HG03342 (cell line): Measurements from ENCODE around the gene RASAL1.

ENCODE experiments used
- ATAC-seq: cut with Tn5 transposase; IDR thresholded peaks from one replicate; pipeline ENCODE4 v1.9.1; 2021; ENCODE audit warnings: mild to moderate bottlenecking, moderate library complexity; ENCODE audit not compliant: unreplicated experiment

Gene RASAL1

GRCh38 chr12:113061061-113061694 is 74.4 kb downstream of the RASAL1 start:
- ATAC-seq, result no peak

GRCh38 chr12:113060336-113060960 is 75.1 kb downstream of the RASAL1 start:
- no peak for ATAC-seq

DNA sequence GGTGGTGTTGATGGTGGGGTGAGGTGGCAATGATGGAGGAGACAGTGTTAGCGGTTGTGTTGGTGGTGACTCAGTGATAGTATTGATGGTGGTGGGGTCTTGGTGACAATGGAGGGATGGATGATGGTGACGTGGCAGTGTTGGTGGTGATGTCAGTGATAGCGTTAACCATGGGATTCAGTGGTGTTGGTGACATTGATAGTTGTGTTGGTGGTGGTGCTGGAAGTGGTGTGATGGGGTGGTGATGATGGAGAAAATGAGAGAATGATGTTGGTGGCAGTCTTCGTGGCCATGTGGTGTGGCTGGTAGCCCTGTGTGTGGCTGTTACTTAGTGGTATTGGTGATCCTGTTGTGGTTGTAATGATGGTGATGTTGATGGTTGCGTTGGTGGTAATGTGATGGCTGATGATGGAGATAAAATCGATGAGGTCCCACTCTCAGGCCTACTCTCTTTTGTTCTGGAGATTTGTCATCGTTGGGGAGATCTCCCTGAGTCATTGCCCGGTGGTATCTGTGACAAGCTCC is 76.4 kb downstream of the RASAL1 start:
- no peak for ATAC-seq

DNA sequence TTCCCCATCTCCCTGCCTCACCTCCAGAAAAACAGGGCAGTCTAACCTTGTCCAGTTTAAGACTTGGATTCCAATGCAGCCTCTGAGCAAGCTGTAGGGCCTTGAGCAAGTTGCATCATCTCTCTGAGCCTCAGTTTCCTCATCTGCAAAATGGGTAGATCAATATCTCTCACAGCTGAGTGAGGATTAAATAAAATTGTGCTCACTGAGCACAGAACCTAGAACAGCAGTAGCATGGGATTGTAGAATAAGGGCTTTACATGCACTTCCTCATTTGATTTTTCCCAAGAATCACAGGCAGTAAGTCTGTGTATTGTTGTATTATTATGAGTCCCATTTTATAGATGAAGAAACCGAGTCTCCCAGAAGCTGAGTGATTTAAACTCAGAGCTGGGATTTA is 77.0 kb downstream of the RASAL1 start:
- ATAC-seq, result no peak

DNA sequence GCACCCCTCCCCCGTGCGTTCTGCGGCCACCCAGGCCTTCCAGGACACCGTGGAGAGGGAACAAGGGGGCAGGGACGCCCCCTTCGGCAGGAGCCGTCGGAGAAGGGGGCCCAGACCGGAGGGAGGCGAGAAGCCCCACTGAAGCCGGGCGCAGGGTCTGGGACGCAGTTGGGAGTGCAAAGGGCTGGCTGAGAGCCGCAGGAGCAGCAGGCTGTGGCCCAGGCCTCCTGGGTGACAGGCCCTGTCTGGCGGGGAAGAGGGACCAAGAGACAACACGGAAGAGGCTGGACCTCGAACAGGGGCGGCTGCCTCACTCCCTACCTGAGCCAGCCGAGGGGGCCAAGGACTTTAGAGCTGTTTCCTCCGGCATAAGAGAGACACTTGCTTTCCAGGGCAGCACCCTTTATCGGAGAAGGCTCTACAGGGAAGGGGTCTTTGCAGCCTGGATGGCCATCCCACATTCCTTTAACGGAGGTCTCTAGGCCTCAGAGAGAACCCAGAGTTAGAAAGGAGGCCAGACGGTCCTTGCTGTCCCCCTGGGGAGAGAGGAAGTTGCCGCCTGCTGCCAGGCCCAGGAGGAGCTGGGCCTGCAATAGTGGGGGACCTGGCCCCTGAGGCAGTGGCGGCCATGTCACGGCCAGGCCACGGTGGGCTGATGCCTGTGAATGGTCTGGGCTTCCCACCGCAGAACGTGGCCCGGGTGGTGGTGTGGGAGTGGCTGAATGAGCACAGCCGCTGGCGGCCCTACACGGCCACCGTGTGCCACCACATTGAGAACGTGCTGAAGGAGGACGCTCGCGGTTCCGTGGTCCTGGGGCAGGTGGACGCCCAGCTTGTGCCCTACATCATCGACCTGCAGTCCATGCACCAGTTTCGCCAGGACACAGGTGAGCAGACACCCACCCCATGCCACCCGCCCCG is 77.7 kb downstream of the RASAL1 start:
- no peak for ATAC-seq

DNA sequence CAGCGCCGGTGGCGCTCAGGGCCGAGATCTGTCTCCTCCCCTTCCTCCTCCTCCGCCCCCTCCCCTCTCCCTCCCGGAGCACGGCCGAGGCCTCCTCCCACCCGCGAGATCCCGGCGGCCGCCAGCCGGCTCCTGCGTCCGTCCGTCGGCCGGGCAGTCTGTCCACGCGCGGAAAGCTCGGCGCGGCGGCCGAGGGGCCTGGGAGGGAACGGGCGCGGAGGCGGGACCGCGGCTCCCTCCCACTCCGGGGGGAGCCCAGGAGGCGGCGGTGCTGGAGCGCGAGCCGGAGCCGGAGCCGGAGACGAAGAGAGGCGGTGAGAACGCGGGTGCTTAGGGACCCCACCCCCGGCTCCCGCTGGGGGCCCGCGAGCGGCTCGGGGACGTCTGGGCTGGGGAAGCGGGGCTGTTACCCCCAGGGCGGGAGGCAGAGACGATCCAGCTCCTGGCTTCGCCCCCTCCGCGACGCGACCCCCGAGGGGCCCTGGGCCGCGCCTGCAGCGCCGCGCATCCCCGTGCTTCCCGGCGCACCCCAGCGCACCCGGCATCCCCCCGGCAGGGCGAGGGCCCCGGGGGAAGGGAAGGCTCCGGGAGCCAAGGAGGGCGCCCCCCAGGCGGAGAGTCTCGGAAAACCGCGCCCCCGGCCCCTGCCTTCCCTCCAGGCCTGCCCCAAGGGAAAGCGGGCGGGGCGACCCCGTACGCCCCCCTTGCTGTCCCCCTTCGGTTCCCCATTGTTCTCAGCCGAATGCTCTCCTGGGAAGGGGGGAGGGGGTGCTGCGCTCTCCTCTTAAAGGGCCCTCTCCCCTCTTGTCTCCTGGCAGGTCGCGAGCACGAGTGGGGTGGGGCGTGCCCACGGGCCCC is 78.7 kb downstream of the RASAL1 start, which contains the start of gene DTX1:
TSS of gene DTX1 (plus strand) at position 100 of the 858 bp plus-strand sequence. CDS start 1,463 bp downstream, outside the sequence.
- ATAC-seq, result no peak

GRCh38 chr12:113056381-113056630 is 79.3 kb downstream of the RASAL1 start:
- no peak for ATAC-seq

- ATAC-seq, result no peak
Observed at GRCh38 chr12:113055594-113056380, 79.8 kb downstream of the RASAL1 start.

- no peak for ATAC-seq
Observed at GRCh38 chr12:113054948-113055486, 80.5 kb downstream of the RASAL1 start.

DNA sequence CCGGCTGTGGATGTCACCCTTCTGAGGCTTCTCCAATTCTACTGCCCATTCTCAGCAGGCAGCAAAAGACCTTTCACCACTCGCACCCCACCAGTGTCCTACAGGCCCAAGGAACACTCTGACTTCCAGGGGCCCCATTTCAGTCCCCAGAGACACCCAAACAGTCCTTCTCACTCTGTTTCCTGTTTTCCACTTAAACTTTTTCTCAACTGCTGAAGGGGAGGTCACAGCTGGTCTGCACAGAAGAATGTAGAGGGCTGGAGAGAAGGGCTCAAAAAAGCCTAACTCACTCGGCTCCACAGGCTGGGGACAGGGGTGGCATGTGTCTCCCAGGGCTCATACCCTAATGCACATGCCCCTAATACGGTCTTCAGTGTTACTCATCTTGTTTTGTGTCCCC is 83.2 kb downstream of the RASAL1 start:
- ATAC-seq, result no peak

DNA sequence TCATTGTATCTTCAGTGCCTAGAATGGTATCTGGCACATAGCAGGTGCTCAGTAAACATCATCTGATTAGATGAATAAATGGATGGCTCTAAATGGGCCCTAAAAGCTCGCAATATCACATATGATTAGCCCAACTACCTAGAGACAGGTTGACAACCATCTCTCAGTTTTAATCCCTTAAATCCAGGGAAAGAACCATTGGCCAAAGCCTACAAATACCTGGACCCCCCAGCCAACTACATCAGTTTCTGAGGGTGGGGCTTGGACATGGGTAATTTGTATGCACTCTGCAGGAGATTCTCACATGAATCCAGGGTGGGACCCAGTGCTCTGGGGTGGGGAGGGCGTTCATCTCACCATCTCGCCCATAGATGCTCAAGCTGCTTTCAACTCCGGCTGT is 83.8 kb downstream of the RASAL1 start:
- ATAC-seq, result no peak

DNA sequence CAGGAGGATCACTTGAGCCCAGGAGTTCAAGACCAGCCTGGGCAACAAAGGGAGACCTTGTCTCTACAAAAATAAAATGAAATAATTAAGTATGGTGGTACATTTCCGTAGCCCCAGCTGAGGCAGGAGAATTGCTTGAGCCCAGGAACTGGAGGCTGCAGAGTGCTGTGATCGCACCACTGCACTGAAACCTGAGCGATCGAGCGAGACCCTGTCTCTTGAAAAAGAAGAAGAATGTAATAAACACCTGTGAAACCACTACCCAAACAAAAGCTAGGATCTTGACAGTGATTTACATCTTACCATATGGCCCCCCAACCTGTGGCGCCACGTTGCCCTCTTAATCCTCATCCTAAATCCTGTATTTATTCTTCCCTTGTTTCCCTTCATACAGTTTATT is 84.8 kb downstream of the RASAL1 start:
- ATAC-seq, result no peak

GRCh38 chr12:113049976-113050742 is 85.4 kb downstream of the RASAL1 start:
- ATAC-seq, result no peak
